NCI-H1436 (cell line): ENCODE results near the gene NUTM2G.
"Not testable (repeated sequence)": the region's sequence is repeated elsewhere in the genome, so short reads cannot be mapped to it uniquely, and the experiment has no call there.

Experiments
- DNase-seq: peaks from one replicate; lab custom pipeline; 2025; lab: John Stamatoyannopoulos, UW

Gene NUTM2G

GRCh38 chr9:96942181-96942580, 13.5 kb downstream of the NUTM2G start:
- not testable (repeated sequence) for DNase-seq

DNA sequence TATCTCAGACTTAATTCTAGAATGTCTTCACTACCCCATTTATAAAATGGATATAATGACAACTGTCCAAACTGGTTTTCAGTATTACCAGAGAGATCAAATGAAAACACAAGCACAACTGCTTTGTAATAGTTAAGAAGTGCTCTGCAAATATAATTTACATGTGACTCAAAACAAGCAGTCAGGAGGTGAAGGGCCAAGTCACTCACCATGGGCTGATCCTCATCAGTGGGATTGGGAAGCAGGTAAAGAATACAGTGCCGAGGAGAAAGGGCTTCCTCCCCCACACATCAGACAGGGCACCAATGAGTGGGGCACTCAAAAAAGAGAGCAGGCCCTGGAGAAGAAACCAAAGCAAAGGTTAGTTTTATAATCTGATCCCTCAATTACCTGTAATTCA, 20.7 kb downstream of the NUTM2G start:
- not testable (repeated sequence) for DNase-seq

GRCh38 chr9:96950539-96950938, 21.9 kb downstream of the NUTM2G start:
- not testable (repeated sequence) for DNase-seq

DNA sequence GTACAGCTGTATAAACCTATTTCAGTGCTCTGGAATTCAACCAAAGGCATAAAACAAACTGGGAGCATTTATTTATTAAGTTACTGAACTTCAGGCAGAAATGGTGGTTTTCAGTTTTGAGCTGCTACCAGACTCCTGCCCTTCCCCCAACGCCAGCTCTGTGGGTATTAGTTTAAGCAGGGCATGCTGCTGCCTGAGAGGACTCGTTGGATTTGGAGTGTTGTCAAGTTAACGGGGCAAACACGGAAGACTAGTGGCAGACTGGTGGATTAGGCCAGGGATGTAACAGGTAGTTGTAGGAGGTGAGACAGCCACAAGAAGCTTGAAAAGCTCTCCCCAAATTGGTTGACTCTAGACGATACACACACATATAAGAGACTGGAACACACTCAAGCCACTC, 38.9 kb downstream of the NUTM2G start:
- DNase-seq, result not testable (repeated sequence)

GRCh38 chr9:96972552-96972951, 43.9 kb downstream of the NUTM2G start:
- DNase-seq, result not testable (repeated sequence)

- not testable (repeated sequence) for DNase-seq
Measured at GRCh38 chr9:96974037-96974436, 45.4 kb downstream of the NUTM2G start.

- DNase-seq, result not testable (repeated sequence)
Measured at GRCh38 chr9:96983496-96984122, 55.0 kb downstream of the NUTM2G start.

DNA sequence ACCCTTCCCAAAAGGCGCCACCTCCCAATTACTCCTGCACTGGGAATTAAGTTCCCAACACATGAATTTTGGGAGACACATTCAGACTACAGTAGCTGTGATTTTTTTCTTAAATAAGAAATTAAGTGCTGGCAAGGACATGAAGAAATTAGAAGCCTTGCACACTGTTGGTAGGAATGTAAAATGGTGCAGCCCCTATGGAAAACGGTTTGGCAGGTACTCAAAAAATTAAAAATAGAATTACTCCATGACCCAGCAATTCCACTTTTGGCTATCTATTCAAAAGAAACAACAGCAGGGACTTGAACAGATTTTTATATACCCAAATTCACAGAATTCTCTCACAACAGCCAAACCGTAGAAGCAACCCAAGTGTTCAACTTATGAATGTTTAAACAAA, 55.5 kb downstream of the NUTM2G start:
- DNase-seq, result not testable (repeated sequence)

DNA sequence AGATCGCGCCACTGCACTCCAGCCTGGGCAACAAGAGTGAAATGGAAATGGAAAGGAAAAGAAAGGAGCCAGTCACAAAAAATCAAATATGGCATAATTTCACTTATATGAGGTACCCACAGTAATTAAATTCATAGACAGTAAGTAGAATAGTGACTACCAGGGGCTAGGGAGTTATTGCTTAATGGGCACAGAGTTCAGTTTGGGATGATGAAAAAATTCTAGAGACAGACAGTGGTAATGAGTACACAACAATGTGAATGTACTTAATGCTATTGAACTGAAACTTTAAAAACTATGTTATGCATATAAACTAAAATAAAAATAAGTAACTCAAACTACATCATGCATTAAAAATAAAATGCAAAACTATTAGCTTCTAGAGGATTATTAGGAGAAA, 56.2 kb downstream of the NUTM2G start:
- DNase-seq, result not testable (repeated sequence)
